HFFc6 (cell line): Measurements from ENCODE around the gene TRIM38. TPM values are rescaled to one million over a fixed set of nuclear protein-coding genes. Genes with fewer than 3 reads are reported as not detected.
"Not testable (repeated sequence)": the region's sequence is repeated elsewhere in the genome, so short reads cannot be mapped to it uniquely, and the experiment has no call there.

Experiments used
- DNase-seq: peaks from one replicate; pipeline ENCODE4 v3.0.0-alpha.2; 2018
- H3K27ac Mint-ChIP-seq: 2 replicates; pipeline ENCODE4 v1.8.0; 2020; ENCODE audit warnings: mild to moderate bottlenecking, mixed read lengths
- H3K27me3 Mint-ChIP-seq: 2 replicates; pipeline ENCODE4 v1.8.0; 2021; ENCODE audit warnings: mild to moderate bottlenecking, moderate library complexity, mixed read lengths; ENCODE audit not compliant: insufficient read depth
- H3K36me3 Mint-ChIP-seq: 2 replicates; pipeline ENCODE4 v1.8.0; 2021; ENCODE audit warnings: low read depth, mixed read lengths
- H3K4me1 Mint-ChIP-seq: 2 replicates; pipeline ENCODE4 v1.8.0; 2020; ENCODE audit warnings: low read depth, mixed read lengths
- H3K4me3 Mint-ChIP-seq: 2 replicates; pipeline ENCODE4 v1.8.0; 2020; ENCODE audit warnings: mild to moderate bottlenecking, moderate library complexity, mixed read lengths
- H3K9me3 Mint-ChIP-seq: 2 replicates; pipeline ENCODE4 v1.8.0; 2020; ENCODE audit warnings: mild to moderate bottlenecking, mixed read lengths
- total RNA-seq, 6 experiments: library from RNA; stranded (reverse); fragmentation: NEBNext Ultra II Directional; extraction: Animal tissue kit (Norgen Biotek cat#: 25700); gene quantifications; 2 replicates in 1 of 6; 3 replicates in 5 of 6; pipeline ENCODE4 v1.2.3, GENCODE V29; 2021
- TF ChIP-seq, protein P1 (sequence below): fragments of 200-600 bp; sonication (generic); IDR thresholded peaks from 2 replicates; pipeline ENCODE4 v1.5.0; 2021; ENCODE audit warnings: antibody characterized with exemption, mild to moderate bottlenecking

TRIM38 gene
- total RNA-seq, 6 experiments from 2014 or later: 5.4 to 7.5 (median 6.8) TPM

- Mint-ChIP-seq H3K27ac (no peak overlapping the region), H3K9me3 (no peaks in the 10 kb centered on the region), H3K4me3 (no peak overlapping the region), H3K4me1 (0 out of 2 replicates have a peak, but pooled peaks cover 10% of the 10 kb centered on the region), H3K27me3 (no peaks in the 10 kb centered on the region), H3K36me3 (no peaks in the 10 kb centered on the region)
- DNase-seq: no peak
- TF ChIP-seq, protein P1, sequence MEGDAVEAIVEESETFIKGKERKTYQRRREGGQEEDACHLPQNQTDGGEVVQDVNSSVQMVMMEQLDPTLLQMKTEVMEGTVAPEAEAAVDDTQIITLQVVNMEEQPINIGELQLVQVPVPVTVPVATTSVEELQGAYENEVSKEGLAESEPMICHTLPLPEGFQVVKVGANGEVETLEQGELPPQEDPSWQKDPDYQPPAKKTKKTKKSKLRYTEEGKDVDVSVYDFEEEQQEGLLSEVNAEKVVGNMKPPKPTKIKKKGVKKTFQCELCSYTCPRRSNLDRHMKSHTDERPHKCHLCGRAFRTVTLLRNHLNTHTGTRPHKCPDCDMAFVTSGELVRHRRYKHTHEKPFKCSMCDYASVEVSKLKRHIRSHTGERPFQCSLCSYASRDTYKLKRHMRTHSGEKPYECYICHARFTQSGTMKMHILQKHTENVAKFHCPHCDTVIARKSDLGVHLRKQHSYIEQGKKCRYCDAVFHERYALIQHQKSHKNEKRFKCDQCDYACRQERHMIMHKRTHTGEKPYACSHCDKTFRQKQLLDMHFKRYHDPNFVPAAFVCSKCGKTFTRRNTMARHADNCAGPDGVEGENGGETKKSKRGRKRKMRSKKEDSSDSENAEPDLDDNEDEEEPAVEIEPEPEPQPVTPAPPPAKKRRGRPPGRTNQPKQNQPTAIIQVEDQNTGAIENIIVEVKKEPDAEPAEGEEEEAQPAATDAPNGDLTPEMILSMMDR: no peak
These were observed 43.7 kb downstream of the TRIM38 start for GRCh38 chr6:26006086-26006939.

GRCh38 chr6:26006940-26007305 lies 44.3 kb downstream of the TRIM38 start:
- not testable (repeated sequence) for H3K4me1 Mint-ChIP-seq, H3K27me3 Mint-ChIP-seq, DNase-seq, H3K4me3 Mint-ChIP-seq, H3K9me3 Mint-ChIP-seq, H3K36me3 Mint-ChIP-seq, H3K27ac Mint-ChIP-seq

DNA sequence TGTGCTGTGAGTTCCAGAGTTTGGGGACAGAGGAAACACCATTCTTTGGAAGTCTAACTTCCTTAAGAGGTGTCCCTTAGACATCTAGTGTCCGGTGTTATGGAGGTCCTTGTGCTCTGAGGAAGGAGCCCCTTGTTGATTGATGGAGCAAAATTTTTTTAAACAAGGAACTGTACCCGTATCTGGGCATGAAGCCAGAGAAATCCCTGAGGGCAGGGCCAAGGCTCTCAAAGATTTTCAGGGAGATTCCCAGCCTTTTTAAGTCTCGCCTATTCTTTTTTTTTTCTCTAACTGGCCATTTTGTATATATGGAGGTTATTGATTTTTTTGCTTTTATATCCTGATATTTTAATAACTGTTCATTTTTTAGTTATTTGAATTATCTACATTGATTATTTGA lies 45.9 kb downstream of the TRIM38 start:
- 0 out of 2 replicates have a peak, but pooled peaks cover 10% of the 10 kb centered on the region for H3K4me1 Mint-ChIP-seq
- no peak for DNase-seq
- TF ChIP-seq, protein P1: no peak
- no peaks in the 10 kb centered on the region for H3K9me3 Mint-ChIP-seq
- no peaks in the 10 kb centered on the region for H3K36me3 Mint-ChIP-seq
- no peak overlapping the region for H3K27ac Mint-ChIP-seq
- H3K27me3 Mint-ChIP-seq: no peaks in the 10 kb centered on the region
- no peak overlapping the region for H3K4me3 Mint-ChIP-seq

GRCh38 chr6:26009817-26010216 lies 47.2 kb downstream of the TRIM38 start:
- no peaks in the 10 kb centered on the region for H3K36me3 Mint-ChIP-seq
- 0 out of 2 replicates have a peak, but pooled peaks cover 10% of the 10 kb centered on the region for H3K4me1 Mint-ChIP-seq
- TF ChIP-seq, protein P1: no peak
- H3K27ac Mint-ChIP-seq: no peak overlapping the region
- no peaks in the 10 kb centered on the region for H3K27me3 Mint-ChIP-seq
- no peaks in the 10 kb centered on the region for H3K9me3 Mint-ChIP-seq
- no peak for DNase-seq
- no peak overlapping the region for H3K4me3 Mint-ChIP-seq

DNA sequence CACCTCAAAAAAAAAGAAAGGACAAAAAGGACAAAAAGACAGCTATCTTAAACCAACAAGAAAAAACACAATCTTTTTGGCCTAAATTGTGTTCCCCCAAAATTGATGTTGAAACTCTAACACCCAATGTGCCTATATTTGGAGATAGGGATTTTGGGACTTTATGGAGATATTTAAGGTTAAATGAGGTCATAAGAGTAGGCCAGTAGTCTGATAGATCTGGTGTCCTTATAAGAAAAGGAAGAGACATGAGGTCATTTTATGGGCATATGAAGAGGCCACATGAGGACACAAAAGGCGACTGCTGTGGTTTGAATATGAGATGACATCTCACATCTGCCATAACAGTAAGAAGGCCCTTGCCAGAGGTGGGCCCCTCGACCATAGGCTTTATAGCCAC lies 49.5 kb downstream of the TRIM38 start:
- no peaks in the 10 kb centered on the region for H3K27me3 Mint-ChIP-seq
- TF ChIP-seq, protein P1: no peak
- no peaks in the 10 kb centered on the region for H3K36me3 Mint-ChIP-seq
- no peak overlapping the region for H3K27ac Mint-ChIP-seq
- H3K4me3 Mint-ChIP-seq: no peak overlapping the region
- peaks cover 17% of the 10 kb centered on the region for H3K4me1 Mint-ChIP-seq
- no peaks in the 10 kb centered on the region for H3K9me3 Mint-ChIP-seq
- DNase-seq: no peak

DNA sequence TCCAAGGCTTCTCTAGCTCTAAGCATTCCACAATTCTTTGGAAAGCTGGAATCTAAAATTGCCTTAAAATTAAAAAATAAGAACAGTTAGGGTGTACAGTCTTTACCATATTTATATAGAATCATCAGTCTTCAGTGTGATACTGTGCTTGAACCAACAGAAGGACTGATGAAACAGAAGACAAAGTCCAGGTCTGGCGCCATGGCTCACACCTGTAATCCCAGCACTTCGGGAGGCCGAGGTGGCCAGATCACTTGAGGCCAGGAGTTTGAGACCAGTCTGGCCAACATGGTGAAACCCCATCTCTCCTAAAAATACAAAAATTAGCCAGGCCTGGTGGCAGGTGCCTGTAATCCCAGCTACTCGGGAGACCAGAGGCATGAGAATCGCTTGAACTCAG lies 51.8 kb downstream of the TRIM38 start:
- not testable (repeated sequence) for DNase-seq, H3K9me3 Mint-ChIP-seq, H3K27ac Mint-ChIP-seq, H3K27me3 Mint-ChIP-seq, H3K4me3 Mint-ChIP-seq, H3K36me3 Mint-ChIP-seq
- peaks cover 26% of the 10 kb centered on the region for H3K4me1 Mint-ChIP-seq
